Fibroblast of lung (primary cell): Measurements from ENCODE around the gene RIPK4.

Experiments used
- CTCF ChIP-seq, 2 donors: IDR thresholded peaks in 1 of 2; conservative IDR thresholded peaks in 1 of 2; 1 replicate in 1 of 2; 2 replicates in 1 of 2; pipeline ENCODE4 v1.5.1; 2011 to 2012; ENCODE audit warnings: low read length in 2 of 2, control low read depth in 1 of 2, inconsistent platforms in 1 of 2, low read depth in 1 of 2, mild to moderate bottlenecking in 1 of 2
- EZH2 ChIP-seq: IDR thresholded peaks from 2 replicates; pipeline ENCODE4 v1.5.1; 2012; ENCODE audit warnings: low read length, control low read depth, mild to moderate bottlenecking; ENCODE audit errors: missing control alignments

GRCh38 chr21:41769521-41769920, 2.7 kb upstream of the RIPK4 start:
- no peak for TF ChIP-seq CTCF (conservative IDR thresholded peaks at IDR 0.05 in 1 of 2, IDR thresholded peaks at IDR 0.05 in 1 of 2; ENCODE audit: low read depth in 1 of 2, low read length in 2 of 2)
- TF ChIP-seq EZH2 = no peak
